Central memory CD4-positive, alpha-beta T cell (primary cell): ENCODE results near the gene EDA.

ENCODE experiments used
- DNase-seq: peaks from one replicate; pipeline ENCODE4 v3.0.0; 2022

EDA gene

DNA sequence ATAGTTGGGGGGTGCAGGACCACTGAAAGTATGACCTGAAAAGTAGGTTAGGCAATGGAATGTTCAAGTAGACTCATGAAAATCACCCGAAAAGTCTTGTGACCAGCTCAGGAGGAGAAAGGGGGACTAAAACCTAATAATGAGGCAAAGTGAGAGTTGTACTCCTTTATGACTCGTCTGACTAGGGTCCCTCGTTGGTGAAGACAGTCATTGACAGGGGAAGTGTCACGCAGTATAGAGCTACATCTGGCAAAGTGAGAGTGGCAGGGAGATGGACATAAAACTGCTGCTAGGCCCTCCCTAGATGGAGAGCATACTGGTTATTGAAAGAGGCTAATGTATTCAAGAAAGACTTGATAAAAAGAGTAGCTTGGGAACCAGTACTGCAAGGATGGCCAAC, 466.8 kb downstream of the EDA start:
- no peak for DNase-seq

DNA sequence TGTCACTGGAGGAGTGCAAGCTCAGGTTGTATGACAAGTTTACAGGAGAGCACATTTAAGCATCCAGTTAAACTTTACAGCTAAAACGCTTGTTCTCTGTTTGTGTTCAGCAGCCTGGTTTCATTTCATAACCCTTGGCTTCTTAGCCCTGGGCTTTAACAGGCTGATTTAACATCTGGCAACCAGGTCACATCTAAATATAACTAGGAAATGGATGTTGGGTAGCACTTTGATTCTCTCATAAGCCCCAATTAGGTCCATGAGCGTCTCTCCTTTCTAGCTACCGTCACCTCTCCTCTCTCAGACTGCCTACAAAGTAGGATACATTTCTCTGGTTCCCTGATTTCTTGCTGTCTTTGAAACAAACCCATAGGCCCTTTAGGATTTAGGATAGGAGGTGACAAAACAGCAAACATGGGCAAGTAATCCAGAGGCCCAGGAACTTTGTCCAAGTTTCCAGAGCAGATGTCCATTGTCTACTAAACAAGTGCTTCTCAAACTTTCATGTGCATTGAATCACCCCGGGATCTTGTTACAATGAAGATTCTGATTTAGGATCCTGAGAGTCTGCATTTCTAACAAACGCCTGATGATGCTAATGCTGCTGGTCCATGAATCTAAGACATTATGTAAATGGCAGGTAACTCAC, 468.8 kb downstream of the EDA start:
- no peak for DNase-seq

DNA sequence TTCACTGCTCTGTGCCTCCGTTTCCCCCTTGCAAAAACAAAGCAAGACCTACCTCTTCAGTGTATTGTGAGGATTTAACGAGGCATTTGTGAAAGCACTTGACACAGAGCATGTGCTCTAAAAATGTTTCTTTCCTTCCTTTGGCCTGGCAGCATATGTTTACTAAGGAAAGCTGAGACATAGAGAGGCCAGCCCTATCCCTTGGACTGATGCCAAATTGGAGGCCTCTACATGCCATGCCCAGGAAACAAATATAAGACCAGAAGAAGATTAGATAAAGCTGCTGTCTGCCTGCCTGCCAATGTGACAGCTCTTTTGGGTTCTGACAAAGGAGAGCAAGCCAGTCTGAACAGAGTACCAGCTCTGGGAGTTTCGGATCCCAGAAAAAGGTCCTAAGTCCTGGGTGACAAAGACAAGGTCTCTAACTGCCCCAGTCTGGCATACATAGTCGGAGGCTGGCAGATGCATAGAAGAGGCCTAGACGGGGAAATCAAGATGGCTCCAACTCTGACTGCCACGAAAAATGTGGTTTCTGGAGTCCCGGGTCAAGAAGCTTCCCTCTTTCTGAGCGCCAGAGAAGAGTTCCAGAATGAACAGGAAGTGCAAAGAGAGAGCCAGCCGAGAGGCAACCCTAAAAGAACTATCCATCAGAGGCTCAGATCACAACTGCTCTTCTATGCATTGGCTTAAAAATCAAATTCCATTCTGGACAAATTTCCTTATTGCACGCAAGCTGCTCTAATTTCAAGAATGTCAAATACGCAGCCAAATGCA, 472.1 kb downstream of the EDA start:
- no peak for DNase-seq

DNA sequence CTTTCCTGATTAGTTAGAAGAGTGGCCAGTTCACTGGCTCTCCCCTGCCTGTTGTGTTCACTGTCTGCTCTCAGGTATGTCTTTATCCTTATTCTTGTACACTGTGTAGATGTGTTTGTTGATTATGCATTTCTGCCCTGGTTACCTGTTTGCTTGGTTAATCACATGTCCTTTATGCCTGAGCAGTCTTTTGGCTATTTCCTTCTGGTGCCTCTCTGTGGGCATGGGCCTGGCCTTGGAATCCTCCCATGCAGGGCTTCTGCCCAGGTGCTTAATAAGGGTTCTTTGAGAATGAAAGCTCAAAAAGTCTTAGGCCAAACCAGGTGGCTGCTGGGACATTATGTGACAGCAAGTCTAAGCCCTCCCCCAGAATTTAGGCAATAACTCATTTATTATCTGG, 472.8 kb downstream of the EDA start:
- DNase-seq: no peak
